Kidney (tissue), 14 donors: ENCODE measurements around the gene FOXO1. TPM values are rescaled to one million over a fixed set of nuclear protein-coding genes. Genes with fewer than 3 reads are reported as not detected.

Experiments used
- DNase-seq, 5 donors: peaks; one replicate each; pipeline ENCODE4 v3.0.0-alpha.2; 2013 to 2020
- FAIRE-seq: peaks from 2 replicates; lab custom pipeline; 2012; peaks lifted over from hg19 to GRCh38; lab: Jason Lieb, UNC
- H3K27ac ChIP-seq, 2 donors: one replicate each; pipeline ENCODE4 v1.7.0; 2013; ENCODE audit warnings: low read depth in 2 of 2, low read length in 2 of 2, inconsistent platforms in 1 of 2
- H3K27me3 ChIP-seq: one replicate; pipeline ENCODE4 v1.7.1; 2013; ENCODE audit warnings: low read length, inconsistent platforms; ENCODE audit not compliant: control insufficient read depth, insufficient read depth
- H3K36me3 ChIP-seq, 3 donors: one replicate each; pipeline versions ENCODE4 v1.7.0 to v1.7.1; 2013; ENCODE audit warnings: low read length in 3 of 3, control low read depth in 1 of 3, inconsistent platforms in 1 of 3; ENCODE audit not compliant: insufficient read depth in 3 of 3, control insufficient read depth in 2 of 3
- H3K4me1 ChIP-seq, 3 donors: one replicate each; pipeline versions ENCODE4 v1.7.0 to v1.7.1; 2013; ENCODE audit warnings: low read length in 3 of 3, inconsistent platforms in 1 of 3, low read depth in 1 of 3; ENCODE audit not compliant: control insufficient read depth in 2 of 3, insufficient read depth in 2 of 3
- H3K4me3 ChIP-seq, 3 donors: one replicate each; pipeline versions ENCODE4 v1.7.0 to v1.8.1; 2013; ENCODE audit warnings: low read length in 3 of 3, control low read depth in 1 of 3, inconsistent platforms in 1 of 3
- H3K9ac ChIP-seq, 3 donors: one replicate each; pipeline versions ENCODE4 v1.7.0 to v1.7.1; 2013; ENCODE audit warnings: low read length in 3 of 3, control low read depth in 1 of 3, inconsistent platforms in 1 of 3
- H3K9me3 ChIP-seq, 3 donors: one replicate each; pipeline versions ENCODE4 v1.7.0 to v1.7.1; 2013; ENCODE audit warnings: low read length in 3 of 3, control low read depth in 1 of 3, inconsistent platforms in 1 of 3; ENCODE audit not compliant: control insufficient read depth in 2 of 3, insufficient read depth in 1 of 3
- CTCF ChIP-seq: IDR thresholded peaks from 3 replicates; pipeline ENCODE4 v1.5.1; 2012; ENCODE audit warnings: mild to moderate bottlenecking, moderate library complexity, borderline replicate concordance; ENCODE audit not compliant: insufficient read depth; ENCODE audit errors: extremely low read depth
- intact Hi-C: fragments of 100-400 bp; cut with DNase I; formaldehyde crosslinking; loops from one replicate; pipeline ENCODE4 v1.11.1; 2022
- polyA plus RNA-seq: library from polyadenylated mRNA; stranded (reverse); fragments of 350-450 nt; fragmentation: Illumina TruSeq; extraction: RNeasy Lipid Tissue Mini Kit (QIAGEN cat#74804); gene quantifications from one replicate; pipeline ENCODE4 v1.2.3, GENCODE V29; 2014; ENCODE audit warnings: low read depth, low replicate concordance; ENCODE audit not compliant: insufficient read depth
- total RNA-seq: library from RNA; stranded (reverse); fragmentation: NEBNext Ultra II Directional; extraction: Animal tissue kit (Norgen Biotek cat#: 25700); gene quantifications from one replicate; pipeline ENCODE4 v1.2.1, GENCODE V29; 2021
- donor health status: control.
- donor health status: control.
- donor health status: control.
- donor health status: control.
- donor health status: control.
- donor health status: DM: yes; HTN: yes; CAD: no.
- donor health status: Normal renal cell carcinoma (clear cell type).

FOXO1 gene
- total and polyA plus RNA-seq, 2 donors from 2014 or later = 8.6 to 54.6 TPM

- Histone ChIP-seq H3K9me3 (no peaks in the 10 kb centered on the region), H3K27me3 (no peaks in the 10 kb centered on the region), H3K36me3 (no peaks in the 10 kb centered on the region), H3K27ac (no peak overlapping the region), H3K4me3 (no peak overlapping the region), H3K4me1 (peaks cover 0 to 11% (median 3%) of the 10 kb centered on the region in 3 donors), H3K9ac (no peak overlapping the region)
- FAIRE-seq (no peak), DNase-seq (peak in 2 of 5 donors; percentile 24 to 45)
- no peak for TF ChIP-seq CTCF
- intact Hi-C loops = no loop called here
These were observed 158.3 kb downstream of the FOXO1 start for GRCh38 chr13:40508127-40508526.

DNA sequence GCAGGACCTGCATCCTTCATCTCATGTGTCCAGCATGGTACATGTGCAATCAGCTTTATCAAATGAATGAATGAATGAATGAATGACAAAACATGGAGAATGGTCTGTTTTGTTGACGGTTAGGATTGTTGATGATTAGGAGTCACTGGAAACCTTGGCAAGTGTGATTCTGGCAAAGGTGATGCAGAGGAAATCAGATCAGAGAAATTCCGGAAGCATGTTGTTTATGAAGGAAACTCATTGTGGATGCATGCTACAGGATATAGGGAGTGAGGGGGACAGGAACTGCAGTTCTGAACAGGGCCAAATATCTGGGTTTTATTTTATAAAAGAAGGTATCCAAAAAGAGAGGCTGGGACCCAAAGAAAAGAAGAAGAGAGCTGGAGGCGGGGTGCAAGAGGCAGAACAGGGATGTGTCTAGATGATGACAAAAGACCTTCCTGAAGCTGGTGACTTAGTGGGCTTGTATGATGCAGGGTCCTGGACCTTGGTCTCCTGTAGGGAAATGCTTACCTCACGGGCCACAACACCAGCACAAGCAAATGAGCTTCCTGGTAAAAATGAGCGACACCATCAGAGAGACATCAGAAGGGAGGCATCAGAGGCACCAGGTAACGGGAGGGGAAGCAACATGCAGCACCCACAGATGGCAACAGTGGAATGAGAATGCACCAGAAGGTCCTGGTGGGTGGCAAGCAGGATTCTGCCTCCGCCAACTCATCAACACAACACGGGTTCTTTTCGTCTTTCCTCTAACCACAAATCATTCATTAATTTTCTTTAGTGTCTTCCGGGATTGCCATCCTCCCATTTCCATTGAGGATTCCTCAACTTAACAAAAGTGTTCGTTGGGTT, 159.6 kb downstream of the FOXO1 start:
- Histone ChIP-seq H3K9me3 (no peaks in the 10 kb centered on the region), H3K27me3 (no peaks in the 10 kb centered on the region), H3K27ac (no peak overlapping the region), H3K36me3 (no peaks in the 10 kb centered on the region), H3K4me1 (peaks cover 0 to 11% (median 3%) of the 10 kb centered on the region in 3 donors), H3K9ac (no peak overlapping the region), H3K4me3 (no peak overlapping the region)
- FAIRE-seq (no peak), DNase-seq (no peak)
- intact Hi-C loops = no loop called here
- no peak for TF ChIP-seq CTCF

Other genes starting within 250 kb of the FOXO1 start
- 24.3 TPM for gene MRPS31, start 104.5 kb upstream of the FOXO1 start, total RNA-seq
- 47.3 TPM for gene MRPS31, start 104.5 kb upstream of the FOXO1 start, polyA plus RNA-seq
- 7.7 TPM for gene SLC25A15, start 123.0 kb upstream of the FOXO1 start, total RNA-seq
- gene SLC25A15, start 123.0 kb upstream of the FOXO1 start, polyA plus RNA-seq = 5.4 TPM